ENCODE results near the gene PTCH2.
"Not testable (repeated sequence)": the region's sequence is repeated elsewhere in the genome, so short reads cannot be mapped to it uniquely, and the experiment has no call there.

The PTCH2 gene

DNA sequence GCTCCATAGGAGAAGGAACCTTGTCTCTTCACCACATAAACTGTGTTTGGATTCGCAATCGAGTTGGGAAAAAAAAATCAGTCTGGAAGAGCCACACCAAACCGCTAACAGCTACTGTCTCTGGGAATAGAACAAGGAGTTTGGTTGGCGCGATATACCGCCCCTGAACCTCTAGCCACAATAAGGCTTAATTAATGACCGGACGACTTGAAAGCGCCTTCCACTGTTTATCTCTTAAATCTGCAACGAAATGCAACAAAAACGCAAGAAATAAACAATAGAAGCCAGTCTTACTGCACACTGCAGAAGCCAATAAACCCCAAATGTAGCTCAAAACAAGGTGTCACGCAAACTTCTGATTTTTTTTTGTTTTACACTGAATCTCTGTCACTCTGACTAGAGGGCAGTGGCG, 23.9 kb downstream of the PTCH2 start:
- Histone ChIP-seq H3K27me3 (ENCODE audit: insufficient read depth, low read depth, severe bottlenecking) (no peaks in the 10 kb centered on the region), H3K36me3 (no peaks in the 10 kb centered on the region), H3K27ac (no peak overlapping the region), H3K4me3 (ENCODE audit: low read depth, low read length) (no peak overlapping the region), H3K9me3 (ENCODE audit: severe bottlenecking) (no peaks in the 10 kb centered on the region)
- TF ChIP-seq, protein P1, sequence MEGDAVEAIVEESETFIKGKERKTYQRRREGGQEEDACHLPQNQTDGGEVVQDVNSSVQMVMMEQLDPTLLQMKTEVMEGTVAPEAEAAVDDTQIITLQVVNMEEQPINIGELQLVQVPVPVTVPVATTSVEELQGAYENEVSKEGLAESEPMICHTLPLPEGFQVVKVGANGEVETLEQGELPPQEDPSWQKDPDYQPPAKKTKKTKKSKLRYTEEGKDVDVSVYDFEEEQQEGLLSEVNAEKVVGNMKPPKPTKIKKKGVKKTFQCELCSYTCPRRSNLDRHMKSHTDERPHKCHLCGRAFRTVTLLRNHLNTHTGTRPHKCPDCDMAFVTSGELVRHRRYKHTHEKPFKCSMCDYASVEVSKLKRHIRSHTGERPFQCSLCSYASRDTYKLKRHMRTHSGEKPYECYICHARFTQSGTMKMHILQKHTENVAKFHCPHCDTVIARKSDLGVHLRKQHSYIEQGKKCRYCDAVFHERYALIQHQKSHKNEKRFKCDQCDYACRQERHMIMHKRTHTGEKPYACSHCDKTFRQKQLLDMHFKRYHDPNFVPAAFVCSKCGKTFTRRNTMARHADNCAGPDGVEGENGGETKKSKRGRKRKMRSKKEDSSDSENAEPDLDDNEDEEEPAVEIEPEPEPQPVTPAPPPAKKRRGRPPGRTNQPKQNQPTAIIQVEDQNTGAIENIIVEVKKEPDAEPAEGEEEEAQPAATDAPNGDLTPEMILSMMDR (IDR thresholded peaks at IDR 0.05; ENCODE audit: low read depth, low read length) = no peak
- no peak for DNase-seq

DNA sequence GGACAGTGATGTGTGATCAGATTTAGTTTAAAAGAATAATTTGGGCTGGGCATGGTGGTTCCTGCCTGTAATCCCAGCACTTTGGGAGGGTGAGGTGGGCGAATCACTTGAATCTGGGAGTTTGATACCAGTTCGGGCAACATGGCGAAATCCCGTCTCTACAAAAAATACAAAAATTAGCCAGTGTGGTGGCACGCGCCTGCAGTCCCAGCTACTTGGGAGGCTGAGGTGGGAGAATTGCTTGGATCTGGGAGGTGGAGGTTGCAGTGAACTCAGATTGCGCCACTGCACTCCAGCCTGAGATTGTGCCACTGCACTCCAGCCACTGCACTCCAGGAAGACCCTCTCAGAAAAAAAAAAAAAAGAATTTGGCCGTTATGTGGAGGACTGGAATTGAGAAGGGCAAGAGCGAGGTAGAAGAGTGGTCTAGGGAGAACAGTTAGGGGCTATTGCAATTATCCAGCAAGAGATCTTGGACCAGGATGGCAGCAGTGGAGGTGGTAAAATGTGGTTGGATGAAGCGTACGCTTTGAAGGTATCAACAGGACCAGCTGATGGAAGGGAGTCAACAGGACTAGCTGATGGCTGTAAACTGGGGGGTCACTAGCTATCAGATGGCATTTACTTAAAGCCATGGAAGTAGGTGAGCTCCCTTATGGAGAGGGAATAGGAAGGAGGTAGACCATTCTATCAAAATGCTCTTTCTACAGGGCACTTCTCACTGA, 25.1 kb downstream of the PTCH2 start:
- no peak overlapping the region for H3K4me3 ChIP-seq (ENCODE audit: low read depth, low read length)
- H3K36me3 ChIP-seq = no peaks in the 10 kb centered on the region

DNA sequence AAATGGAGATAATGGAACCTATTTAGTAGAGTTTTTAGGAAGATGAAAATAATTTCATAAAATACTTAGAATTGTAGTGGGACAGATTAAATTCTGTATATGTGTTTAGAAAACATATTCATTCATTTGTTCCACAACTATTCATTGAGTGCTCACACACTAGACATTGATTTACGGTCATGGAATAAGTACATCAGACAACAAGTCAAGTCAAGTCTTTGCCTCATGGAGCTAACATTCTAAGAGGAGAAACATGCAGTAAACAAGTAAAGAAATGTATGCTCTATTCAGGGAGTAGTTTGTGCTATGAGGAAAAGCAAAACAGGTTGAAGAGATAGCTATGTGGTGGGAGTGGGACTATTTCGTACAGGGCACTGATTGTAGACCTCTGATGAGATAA, 25.7 kb downstream of the PTCH2 start:
- Histone ChIP-seq H3K36me3 (no peaks in the 10 kb centered on the region), H3K4me3 (ENCODE audit: low read depth, low read length) (no peak overlapping the region), H3K27ac (no peak overlapping the region), H3K9me3 (ENCODE audit: severe bottlenecking) (no peaks in the 10 kb centered on the region), H3K27me3 (ENCODE audit: insufficient read depth, low read depth, severe bottlenecking) (no peaks in the 10 kb centered on the region)
- no peak for DNase-seq
- TF ChIP-seq, protein P1 (IDR thresholded peaks at IDR 0.05; ENCODE audit: low read depth, low read length) = no peak

More for the DNA sequence above, 25.1 kb downstream of the PTCH2 start:
- Histone ChIP-seq H3K9me3 (ENCODE audit: severe bottlenecking) (no peaks in the 10 kb centered on the region), H3K27me3 (ENCODE audit: insufficient read depth, low read depth, severe bottlenecking) (no peaks in the 10 kb centered on the region), H3K27ac (no peak overlapping the region)
- TF ChIP-seq, protein P1 (IDR thresholded peaks at IDR 0.05; ENCODE audit: low read depth, low read length) = no peak
- no peak for DNase-seq

DNA sequence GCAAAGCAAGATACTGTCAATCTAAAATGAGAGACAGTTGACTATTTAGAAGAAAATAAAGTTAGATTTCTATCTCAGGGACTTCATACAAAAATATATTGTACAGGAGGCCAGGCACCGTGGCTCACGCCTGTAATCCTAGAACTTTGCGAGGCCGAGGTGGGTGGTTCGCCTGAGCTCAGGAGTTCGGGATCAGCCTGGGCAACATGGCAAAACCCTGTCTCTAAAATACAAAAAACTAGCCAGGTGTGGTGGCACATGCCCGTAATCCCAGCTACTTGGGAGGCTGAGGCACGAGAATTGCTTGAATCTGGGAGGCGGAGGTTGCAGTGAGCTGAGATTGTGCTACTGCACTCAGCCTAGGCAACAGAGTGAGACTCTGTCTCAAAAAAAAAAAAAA, 27.1 kb downstream of the PTCH2 start:
- H3K27ac ChIP-seq; DNase-seq; H3K4me3 ChIP-seq (ENCODE audit: low read depth, low read length); H3K36me3 ChIP-seq; H3K9me3 ChIP-seq (ENCODE audit: severe bottlenecking); H3K27me3 ChIP-seq (ENCODE audit: insufficient read depth, low read depth, severe bottlenecking): not testable (repeated sequence)

DNA sequence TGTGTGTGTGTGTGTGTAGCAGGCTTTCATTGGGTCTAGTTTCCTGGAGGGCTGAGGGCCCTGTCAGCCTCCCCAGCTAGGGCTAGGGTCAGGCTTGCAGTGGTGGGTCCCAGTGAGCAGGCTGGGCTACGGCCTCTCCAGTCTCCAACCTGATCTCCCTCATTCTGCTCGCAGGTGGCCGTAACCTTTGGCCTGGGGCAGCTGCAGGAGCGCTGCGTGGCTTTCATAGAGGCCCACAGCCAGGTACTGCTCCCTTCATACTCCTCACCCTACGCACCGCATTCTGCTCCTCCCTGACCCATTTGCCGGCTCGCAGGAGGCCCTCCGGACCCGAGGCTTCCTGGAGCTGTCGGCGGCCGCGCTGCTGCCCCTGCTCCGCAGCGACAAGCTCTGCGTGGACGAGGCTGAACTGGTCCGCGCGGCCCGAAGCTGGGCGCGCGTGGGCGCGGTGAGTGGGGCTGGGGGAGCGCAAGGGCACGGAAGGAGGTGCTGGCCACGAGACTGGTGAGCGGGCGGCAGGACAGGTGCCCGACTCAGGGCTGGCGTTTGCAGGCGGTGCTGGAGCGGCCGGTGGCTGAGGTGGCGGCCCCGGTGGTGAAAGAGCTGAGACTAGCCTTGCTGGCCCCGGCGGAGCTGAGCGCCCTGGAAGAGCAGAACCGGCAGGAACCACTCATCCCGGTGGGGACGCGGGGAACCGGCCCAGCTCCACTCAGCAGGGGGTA, 30.1 kb downstream of the PTCH2 start:
- DNase-seq = no peak
- H3K27ac ChIP-seq = no peak overlapping the region

DNA sequence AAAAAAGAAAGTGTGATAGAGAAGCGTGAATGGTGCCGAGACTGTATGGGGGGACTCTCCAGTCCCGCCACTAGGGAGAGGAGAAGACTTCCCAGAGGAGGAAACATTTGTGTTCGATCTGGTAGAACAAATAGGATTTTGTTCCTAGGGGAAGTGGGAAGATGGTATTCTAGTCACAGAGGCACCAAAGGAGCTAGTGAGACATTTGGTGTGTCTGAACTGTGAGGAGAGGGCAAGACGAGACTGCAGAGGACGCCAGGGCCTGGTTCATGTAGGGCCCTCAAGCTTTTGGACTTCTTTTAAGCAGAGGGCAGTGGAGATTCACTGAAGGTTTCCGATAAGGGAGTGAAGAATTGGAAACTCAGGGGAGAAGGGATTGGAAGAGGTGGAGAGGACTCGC, 31.8 kb downstream of the PTCH2 start:
- DNase-seq = no peak
- Histone ChIP-seq H3K36me3 (peaks cover 13% of the 10 kb centered on the region; the same call in 1 of the 2 replicates), H3K9me3 (ENCODE audit: severe bottlenecking) (no peaks in the 10 kb centered on the region), H3K27ac (no peak overlapping the region), H3K27me3 (ENCODE audit: insufficient read depth, low read depth, severe bottlenecking) (no peaks in the 10 kb centered on the region), H3K4me3 (ENCODE audit: low read depth, low read length) (no peak overlapping the region)
- TF ChIP-seq, protein P1 (IDR thresholded peaks at IDR 0.05; ENCODE audit: low read depth, low read length) = no peak

More for the DNA sequence above, 30.1 kb downstream of the PTCH2 start:
- peaks cover 3% of the 10 kb centered on the region; the same call in 1 of the 2 replicates for H3K36me3 ChIP-seq
- H3K27me3 ChIP-seq (ENCODE audit: insufficient read depth, low read depth, severe bottlenecking) = no peaks in the 10 kb centered on the region
- H3K9me3 ChIP-seq (ENCODE audit: severe bottlenecking) = no peaks in the 10 kb centered on the region
- TF ChIP-seq, protein P1 (IDR thresholded peaks at IDR 0.05; ENCODE audit: low read depth, low read length) = no peak
- H3K4me3 ChIP-seq (ENCODE audit: low read depth, low read length) = no peak overlapping the region

DNA sequence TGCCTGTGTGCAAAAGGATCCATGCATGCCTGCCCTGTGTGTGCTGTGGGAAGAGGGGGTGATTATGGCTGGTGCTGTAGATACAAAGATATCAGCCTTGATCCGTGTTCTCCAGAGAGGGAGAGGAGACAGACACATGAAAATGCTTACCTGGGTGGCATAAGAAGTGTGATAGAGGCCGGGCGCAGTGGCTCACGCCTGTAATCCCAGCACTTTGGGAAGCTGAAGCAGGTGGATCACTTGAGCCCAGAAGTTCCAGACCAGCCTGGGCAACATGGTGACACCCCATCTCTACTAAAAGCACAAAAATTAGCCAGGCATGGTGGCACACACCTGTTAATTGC, 32.3 kb downstream of the PTCH2 start:
- H3K4me3 ChIP-seq (ENCODE audit: low read depth, low read length); H3K27ac ChIP-seq; H3K27me3 ChIP-seq (ENCODE audit: insufficient read depth, low read depth, severe bottlenecking); H3K9me3 ChIP-seq (ENCODE audit: severe bottlenecking); DNase-seq: not testable (repeated sequence)
- peaks cover 18% of the 10 kb centered on the region for H3K36me3 ChIP-seq
